Measurements from ENCODE around the gene ZNF600.
A peak's percentile ranks its signal among the peaks of the same experiment; 100 is the strongest.
"Not testable (repeated sequence)": the region's sequence is repeated elsewhere in the genome, so short reads cannot be mapped to it uniquely, and the experiment has no call there.

Gene ZNF600

GRCh38 chr19:52724701-52725514, 61.7 kb downstream of the ZNF600 start:
- no peaks in the 10 kb centered on the region for H3K27me3 Mint-ChIP-seq (ENCODE audit: low read depth)
- H3K27ac Mint-ChIP-seq, result peak overlapping the region; percentile 81 to 89 (median 84)
- no peak for TF ChIP-seq CTCF (IDR thresholded peaks at IDR 0.05; ENCODE audit: unreplicated experiment in 3 of 3)
- peaks cover 4% of the 10 kb centered on the region for H3K9me3 Mint-ChIP-seq
- H3K36me3 Mint-ChIP-seq (ENCODE audit: low read depth), result peaks cover 71% of the 10 kb centered on the region
- H3K4me1 Mint-ChIP-seq, result peaks cover 10% of the 10 kb centered on the region
- H3K4me3 Mint-ChIP-seq, result no peak overlapping the region

- H3K4me1 Mint-ChIP-seq; H3K9me3 Mint-ChIP-seq; H3K27me3 Mint-ChIP-seq (ENCODE audit: low read depth): not testable (repeated sequence)
- H3K4me3 Mint-ChIP-seq, result peak overlapping the region in 1 of 3 experiments; percentile 3
- H3K36me3 Mint-ChIP-seq (ENCODE audit: low read depth), result peaks cover 76% of the 10 kb centered on the region
- H3K27ac Mint-ChIP-seq, result peak overlapping the region; percentile 81 to 89 (median 84)
Observed at GRCh38 chr19:52723907-52724598, 62.5 kb downstream of the ZNF600 start.

GRCh38 chr19:52722062-52723003, 64.3 kb downstream of the ZNF600 start:
- TF ChIP-seq CTCF (IDR thresholded peaks at IDR 0.05; ENCODE audit: unreplicated experiment in 3 of 3), result no peak
- H3K9me3 Mint-ChIP-seq, result peaks cover 9% of the 10 kb centered on the region
- H3K36me3 Mint-ChIP-seq (ENCODE audit: low read depth), result peaks cover 77% of the 10 kb centered on the region
- no peak overlapping the region for H3K4me3 Mint-ChIP-seq
- no peaks in the 10 kb centered on the region for H3K27me3 Mint-ChIP-seq (ENCODE audit: low read depth)
- peak overlapping the region in 1 of 3 experiments; percentile 89 for H3K27ac Mint-ChIP-seq
- H3K4me1 Mint-ChIP-seq, result peaks cover 10% of the 10 kb centered on the region

GRCh38 chr19:52720541-52720940, 66.0 kb downstream of the ZNF600 start:
- not testable (repeated sequence) for H3K4me3 Mint-ChIP-seq; H3K9me3 Mint-ChIP-seq; H3K27me3 Mint-ChIP-seq (ENCODE audit: low read depth); H3K4me1 Mint-ChIP-seq; H3K27ac Mint-ChIP-seq
- peaks cover 80% of the 10 kb centered on the region for H3K36me3 Mint-ChIP-seq (ENCODE audit: low read depth)

DNA sequence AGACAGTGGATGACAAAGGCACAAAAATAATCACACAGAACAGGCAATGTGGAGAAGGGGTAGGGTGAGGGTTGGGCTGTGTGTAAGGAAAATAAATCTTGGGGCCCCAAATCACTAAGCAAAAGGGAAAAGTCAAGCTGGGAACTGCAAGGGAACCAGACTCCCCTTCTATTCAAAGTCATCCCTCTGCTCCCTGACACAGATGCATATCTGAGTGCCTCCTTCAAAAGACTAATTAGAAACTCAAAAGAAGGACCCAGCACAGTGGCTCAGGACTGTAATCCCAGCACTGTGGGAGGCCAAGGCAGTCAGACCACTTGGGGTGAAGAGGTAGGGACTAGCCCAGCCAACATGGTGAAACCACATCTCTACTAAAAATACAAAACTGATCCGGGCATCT, 70.1 kb downstream of the ZNF600 start:
- Mint-ChIP-seq H3K9me3 (peaks cover 6% of the 10 kb centered on the region), H3K27me3 (ENCODE audit: low read depth) (no peaks in the 10 kb centered on the region), H3K4me3 (no peak overlapping the region)

GRCh38 chr19:52715902-52716301, 70.7 kb downstream of the ZNF600 start:
- not testable (repeated sequence) for H3K4me1 Mint-ChIP-seq; H3K27ac Mint-ChIP-seq; H3K9me3 Mint-ChIP-seq; H3K27me3 Mint-ChIP-seq (ENCODE audit: low read depth); H3K4me3 Mint-ChIP-seq
- peaks cover 79% of the 10 kb centered on the region for H3K36me3 Mint-ChIP-seq (ENCODE audit: low read depth)

More for the DNA sequence above, 70.1 kb downstream of the ZNF600 start:
- no peak for TF ChIP-seq CTCF (IDR thresholded peaks at IDR 0.05; ENCODE audit: unreplicated experiment in 3 of 3)
- H3K4me1 Mint-ChIP-seq, result no peaks in the 10 kb centered on the region
- H3K27ac Mint-ChIP-seq, result no peak overlapping the region
- H3K36me3 Mint-ChIP-seq (ENCODE audit: low read depth), result peaks cover 80% of the 10 kb centered on the region

DNA sequence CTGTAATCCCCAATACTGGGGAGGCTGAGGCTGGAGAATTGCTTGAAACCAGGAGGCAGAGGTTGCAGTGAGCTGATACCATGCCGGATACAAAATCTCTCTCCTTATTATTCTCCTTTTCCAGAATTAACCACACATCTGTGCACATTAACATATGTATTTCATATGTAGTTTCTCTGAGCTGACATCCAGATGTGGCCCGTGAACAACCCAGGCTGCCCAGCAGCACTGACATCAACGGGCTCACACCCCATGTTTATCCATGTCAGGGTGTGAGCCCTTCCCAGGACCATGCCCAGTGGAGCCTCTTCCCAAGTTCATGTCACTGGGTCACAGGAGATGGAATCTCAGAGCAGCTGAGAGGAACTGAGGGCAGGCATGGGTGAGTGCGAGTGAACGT, 71.3 kb downstream of the ZNF600 start:
- not testable (repeated sequence) for H3K27ac Mint-ChIP-seq; H3K4me3 Mint-ChIP-seq; H3K4me1 Mint-ChIP-seq; H3K27me3 Mint-ChIP-seq (ENCODE audit: low read depth); H3K9me3 Mint-ChIP-seq
- peaks cover 81% of the 10 kb centered on the region for H3K36me3 Mint-ChIP-seq (ENCODE audit: low read depth)
